HL-60 (cell line): ENCODE data around the gene PTPRQ.

ENCODE experiments used
- DNase-seq, 2 experiments: peaks; one replicate each; pipeline ENCODE4 v3.0.0-alpha.2; 2010 to 2020; ENCODE audit warnings: low read depth in 1 of 2, low spot score in 1 of 2
- H3K27ac ChIP-seq: fragments of 250-450 bp; sonication (Bioruptor Pico); replicated peaks from 2 replicates; pipeline ENCODE4 v1.5.1; 2020; ENCODE audit warnings: mild to moderate bottlenecking, moderate library complexity
- H3K27me3 ChIP-seq: fragments of 250-450 bp; sonication (Bioruptor Pico); 2 replicates; pipeline ENCODE4 v1.5.1; 2021; ENCODE audit warnings: mild to moderate bottlenecking, moderate library complexity; ENCODE audit not compliant: insufficient read depth, poor library complexity, severe bottlenecking
- H3K4me3 ChIP-seq: replicated peaks from 2 replicates; pipeline ENCODE4 v1.5.1; 2011; ENCODE audit warnings: mild to moderate bottlenecking, control low read depth, low read length; ENCODE audit not compliant: insufficient read depth
- CTCF ChIP-seq: IDR thresholded peaks from one replicate; pipeline ENCODE4 v1.5.1; 2011; ENCODE audit warnings: low read length, control low read depth, inconsistent platforms; ENCODE audit not compliant: insufficient read depth
- GABPA ChIP-seq: IDR thresholded peaks from 2 replicates; pipeline ENCODE4 v1.6.1; 2012; ENCODE audit warnings: low read depth
- POLR2AphosphoS5 ChIP-seq: IDR thresholded peaks from 2 replicates; pipeline ENCODE4 v1.6.1; 2012; ENCODE audit warnings: low read depth
- REST ChIP-seq: IDR thresholded peaks from 2 replicates; pipeline ENCODE4 v1.6.1; 2012; ENCODE audit warnings: low read depth; ENCODE audit not compliant: insufficient replicate concordance
- SPI1 ChIP-seq: IDR thresholded peaks from 2 replicates; pipeline ENCODE4 v1.6.1; 2012; ENCODE audit warnings: low read depth, mild to moderate bottlenecking, borderline replicate concordance

Gene PTPRQ

GRCh38 chr12:80634903-80635302, 190.9 kb downstream of the PTPRQ start:
- H3K4me3 ChIP-seq = no peak overlapping the region
- DNase-seq = no peak
- H3K27ac ChIP-seq = no peak overlapping the region
- no peak for TF ChIP-seq POLR2AphosphoS5
- no peaks in the 10 kb centered on the region for H3K27me3 ChIP-seq

GRCh38 chr12:80636832-80637231, 192.8 kb downstream of the PTPRQ start:
- TF ChIP-seq POLR2AphosphoS5 (no peak), SPI1 (no peak)
- no peak overlapping the region for H3K4me3 ChIP-seq
- H3K27ac ChIP-seq = no peak overlapping the region
- no peaks in the 10 kb centered on the region for H3K27me3 ChIP-seq
- DNase-seq = no peak

- H3K27ac ChIP-seq = no peak overlapping the region
- H3K27me3 ChIP-seq = no peaks in the 10 kb centered on the region
- no peak for DNase-seq
- TF ChIP-seq POLR2AphosphoS5 = no peak
- no peak for TF ChIP-seq CTCF
- TF ChIP-seq REST = no peak
- no peak for TF ChIP-seq SPI1
- no peak for TF ChIP-seq GABPA
- H3K4me3 ChIP-seq = no peak overlapping the region
Observed at GRCh38 chr12:80641936-80642335, 197.9 kb downstream of the PTPRQ start.

- TF ChIP-seq CTCF (no peak), SPI1 (no peak), REST (no peak), POLR2AphosphoS5 (no peak), GABPA (no peak)
- no peak overlapping the region for H3K27ac ChIP-seq
- no peaks in the 10 kb centered on the region for H3K27me3 ChIP-seq
- no peak for DNase-seq
- no peak overlapping the region for H3K4me3 ChIP-seq
Observed at GRCh38 chr12:80643961-80644360, 199.9 kb downstream of the PTPRQ start.

- TF ChIP-seq GABPA (no peak), CTCF (no peak), SPI1 (no peak), REST (no peak), POLR2AphosphoS5 (no peak)
- DNase-seq = no peak
- no peak overlapping the region for H3K4me3 ChIP-seq
- H3K27ac ChIP-seq = no peak overlapping the region
- H3K27me3 ChIP-seq = no peaks in the 10 kb centered on the region
Observed at GRCh38 chr12:80648881-80649280, 204.8 kb downstream of the PTPRQ start.
